ENCODE data around the gene RALGPS1. TPM values are rescaled to one million over a fixed set of nuclear protein-coding genes. Genes with fewer than 3 reads are reported as not detected.
A peak's percentile ranks its signal among the peaks of the same experiment; 100 is the strongest.

The RALGPS1 gene
- total and polyA plus RNA-seq, 7 donors: 6.6 to 18.6 (median 11.4) TPM

DNA sequence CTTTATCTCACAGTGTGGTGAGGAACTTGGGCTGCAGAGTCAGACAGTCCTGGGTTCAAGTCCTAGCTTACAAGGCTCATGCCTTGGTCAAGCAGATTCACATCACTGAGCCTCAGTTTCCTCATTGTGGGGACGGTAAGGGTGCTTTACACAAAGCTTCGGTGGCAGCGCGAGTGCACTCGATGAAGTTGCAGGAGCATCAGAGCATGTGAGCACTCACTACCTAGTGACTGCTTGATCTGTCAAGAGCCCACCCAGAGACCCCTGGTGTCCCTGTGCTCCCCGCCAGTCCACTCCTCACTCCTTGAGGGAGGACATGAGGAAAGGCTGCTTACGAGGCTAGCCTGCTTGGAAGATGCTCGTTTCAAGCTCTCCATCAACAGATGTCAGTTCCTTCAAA lies 293.8 kb downstream of the RALGPS1 start:
- no peak for TF ChIP-seq POLR2AphosphoS5 (IDR thresholded peaks at IDR 0.05)
- TF ChIP-seq, protein P1, sequence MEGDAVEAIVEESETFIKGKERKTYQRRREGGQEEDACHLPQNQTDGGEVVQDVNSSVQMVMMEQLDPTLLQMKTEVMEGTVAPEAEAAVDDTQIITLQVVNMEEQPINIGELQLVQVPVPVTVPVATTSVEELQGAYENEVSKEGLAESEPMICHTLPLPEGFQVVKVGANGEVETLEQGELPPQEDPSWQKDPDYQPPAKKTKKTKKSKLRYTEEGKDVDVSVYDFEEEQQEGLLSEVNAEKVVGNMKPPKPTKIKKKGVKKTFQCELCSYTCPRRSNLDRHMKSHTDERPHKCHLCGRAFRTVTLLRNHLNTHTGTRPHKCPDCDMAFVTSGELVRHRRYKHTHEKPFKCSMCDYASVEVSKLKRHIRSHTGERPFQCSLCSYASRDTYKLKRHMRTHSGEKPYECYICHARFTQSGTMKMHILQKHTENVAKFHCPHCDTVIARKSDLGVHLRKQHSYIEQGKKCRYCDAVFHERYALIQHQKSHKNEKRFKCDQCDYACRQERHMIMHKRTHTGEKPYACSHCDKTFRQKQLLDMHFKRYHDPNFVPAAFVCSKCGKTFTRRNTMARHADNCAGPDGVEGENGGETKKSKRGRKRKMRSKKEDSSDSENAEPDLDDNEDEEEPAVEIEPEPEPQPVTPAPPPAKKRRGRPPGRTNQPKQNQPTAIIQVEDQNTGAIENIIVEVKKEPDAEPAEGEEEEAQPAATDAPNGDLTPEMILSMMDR (IDR thresholded peaks at IDR 0.05): no peak
- no peak for TF ChIP-seq POLR2A (IDR thresholded peaks at IDR 0.05)
- TF ChIP-seq EP300 (IDR thresholded peaks at IDR 0.05): no peak
- Histone ChIP-seq H3K4me1 (peaks cover 0 to 7% (median 0%) of the 10 kb centered on the region in 4 donors), H3K27ac (no peak overlapping the region), H3K36me3 (no peaks in the 10 kb centered on the region), H3K9me3 (no peaks in the 10 kb centered on the region), H3K4me3 (no peak overlapping the region), H3K27me3 (no peaks in the 10 kb centered on the region)
- peak; percentile 21 for DNase-seq
- WGBS, 2 donors: 90 to 96% methylated on average over 8 of the region's 8 CpGs
- intact Hi-C loops (cut with DNase I): no loop called here

DNA sequence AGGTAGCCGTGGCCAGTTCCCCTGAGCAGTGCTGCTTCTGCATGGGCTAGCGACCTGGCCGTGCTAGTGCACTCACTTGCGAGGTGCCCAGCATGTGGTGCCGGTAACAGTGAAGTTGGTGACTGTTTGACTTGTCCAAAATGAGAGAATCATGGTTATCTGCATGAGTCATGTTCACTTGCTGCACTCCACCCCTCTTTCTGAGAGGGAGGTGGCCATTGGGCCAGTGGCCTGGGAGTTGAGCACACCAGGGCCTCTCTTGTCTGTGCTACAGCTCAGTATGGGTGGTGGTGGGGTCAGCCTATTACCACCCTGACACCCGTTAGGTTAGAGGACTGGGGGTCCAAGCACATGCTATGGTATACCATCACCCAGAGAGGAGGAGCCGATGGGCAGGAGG lies 294.6 kb downstream of the RALGPS1 start:
- intact Hi-C loops (cut with DNase I): no loop called here
- Histone ChIP-seq H3K27ac (no peak overlapping the region), H3K27me3 (no peaks in the 10 kb centered on the region), H3K36me3 (no peaks in the 10 kb centered on the region), H3K9me3 (no peaks in the 10 kb centered on the region), H3K4me1 (peaks cover 0 to 5% (median 0%) of the 10 kb centered on the region in 4 donors), H3K4me3 (no peak overlapping the region)
- peak; percentile 51 for DNase-seq
- TF ChIP-seq, protein P1 (IDR thresholded peaks at IDR 0.05): no peak
- TF ChIP-seq EP300 (IDR thresholded peaks at IDR 0.05): no peak
- no peak for TF ChIP-seq POLR2A (IDR thresholded peaks at IDR 0.05)
- TF ChIP-seq POLR2AphosphoS5 (IDR thresholded peaks at IDR 0.05): no peak
- WGBS, 2 donors: 94 to 96% methylated on average over 7 of the region's 7 CpGs

DNA sequence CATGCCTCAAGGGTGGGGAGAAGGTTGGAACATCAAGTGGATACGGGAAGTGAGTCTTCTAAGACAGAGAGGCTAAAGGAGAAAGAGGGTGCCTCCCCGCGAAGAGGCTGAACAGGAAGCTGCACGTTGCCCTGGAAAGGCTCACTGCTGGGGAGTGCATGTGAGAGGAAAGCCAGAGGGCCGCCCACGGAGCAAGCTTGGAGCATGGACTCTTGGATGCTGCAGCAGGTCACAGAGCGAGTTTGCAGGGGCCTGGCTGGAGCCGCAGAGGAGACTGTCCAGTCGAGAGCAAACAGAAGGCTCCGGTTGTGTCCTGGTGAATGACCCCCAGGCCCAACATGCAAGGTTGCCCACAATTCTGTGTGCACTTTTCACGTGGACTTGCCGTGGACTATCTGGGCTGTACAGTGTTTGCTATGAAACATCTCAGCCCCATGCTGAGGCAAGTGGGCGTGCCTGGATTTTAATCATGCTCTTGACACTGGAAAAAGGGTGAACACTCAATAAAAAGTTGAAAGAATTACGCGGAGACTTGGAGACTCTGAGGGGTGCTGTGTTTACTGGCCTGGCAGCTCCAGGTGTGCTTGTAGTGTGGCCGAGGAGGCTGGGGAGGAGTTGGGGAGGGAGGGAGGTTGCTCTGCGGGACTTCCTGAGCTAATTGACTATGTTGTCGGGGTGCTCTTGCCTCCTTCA lies 295.5 kb downstream of the RALGPS1 start:
- TF ChIP-seq POLR2AphosphoS5 (IDR thresholded peaks at IDR 0.05) (no peak), EP300 (IDR thresholded peaks at IDR 0.05) (no peak), POLR2A (IDR thresholded peaks at IDR 0.05) (no peak)
- TF ChIP-seq, protein P1 (IDR thresholded peaks at IDR 0.05): no peak

DNA sequence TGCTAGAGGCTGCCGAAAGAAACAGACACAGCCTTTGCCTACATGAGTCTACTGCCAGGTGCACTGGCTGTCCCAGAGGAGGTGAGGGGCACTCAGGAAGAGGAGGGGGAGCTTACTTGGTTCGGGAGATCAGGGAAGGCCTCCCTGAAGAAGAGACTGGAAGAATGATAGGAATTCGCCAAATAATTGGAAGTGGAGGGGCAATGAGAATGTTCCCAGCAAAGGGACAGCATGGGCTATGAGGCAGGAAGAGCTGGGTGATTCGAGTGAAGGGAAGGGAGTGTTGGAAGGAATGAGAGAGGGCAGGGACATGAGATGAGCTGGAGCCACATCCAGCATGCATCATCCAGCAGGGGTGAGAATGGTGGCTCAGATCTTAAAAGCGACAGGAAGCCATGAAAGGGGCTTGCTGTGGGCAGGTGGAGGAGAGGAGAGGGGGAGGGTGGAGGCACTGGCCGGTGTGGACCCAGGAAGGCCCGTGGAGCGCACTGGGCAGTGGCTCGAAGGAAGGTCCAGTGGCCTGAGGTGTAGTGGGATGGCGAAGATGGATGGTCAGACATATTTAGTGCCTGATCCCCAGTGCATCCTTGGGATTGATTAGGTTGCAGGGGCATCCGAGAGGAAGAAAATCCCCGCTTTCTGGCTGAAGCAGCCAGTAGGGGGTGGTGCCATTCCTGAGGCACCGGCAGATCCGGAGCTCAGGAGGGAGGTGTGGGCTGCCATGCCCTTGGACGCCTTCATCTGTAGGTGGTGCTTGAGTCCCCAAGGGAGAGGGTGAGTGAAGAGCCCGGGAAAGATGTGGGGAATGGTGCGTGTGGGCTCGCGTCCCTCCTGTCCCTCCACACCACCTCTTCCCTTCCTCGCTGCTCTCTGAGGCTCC lies 296.5 kb downstream of the RALGPS1 start:
- no peaks in the 10 kb centered on the region for H3K36me3 ChIP-seq
- H3K4me1 ChIP-seq: no peaks in the 10 kb centered on the region
- no peak overlapping the region for H3K4me3 ChIP-seq
- no peaks in the 10 kb centered on the region for H3K27me3 ChIP-seq
- 90% methylated on average over 20 of the region's 20 CpGs for WGBS, 2 donors
- DNase-seq: no peak
- no peaks in the 10 kb centered on the region for H3K9me3 ChIP-seq
- no peak overlapping the region for H3K27ac ChIP-seq
- TF ChIP-seq POLR2AphosphoS5 (IDR thresholded peaks at IDR 0.05): no peak
- no peak for TF ChIP-seq POLR2A (IDR thresholded peaks at IDR 0.05)
- intact Hi-C loops (cut with DNase I): no loop called here

More for the DNA sequence above, 295.5 kb downstream of the RALGPS1 start:
- Histone ChIP-seq H3K36me3 (no peaks in the 10 kb centered on the region), H3K4me1 (peaks cover 0 to 5% (median 0%) of the 10 kb centered on the region in 4 donors), H3K9me3 (no peaks in the 10 kb centered on the region), H3K27me3 (no peaks in the 10 kb centered on the region), H3K4me3 (no peak overlapping the region), H3K27ac (no peak overlapping the region)
- 82 to 85% methylated on average over 18 of the region's 18 CpGs for WGBS, 2 donors
- intact Hi-C loops (cut with DNase I): no loop called here
- no peak for DNase-seq

DNA sequence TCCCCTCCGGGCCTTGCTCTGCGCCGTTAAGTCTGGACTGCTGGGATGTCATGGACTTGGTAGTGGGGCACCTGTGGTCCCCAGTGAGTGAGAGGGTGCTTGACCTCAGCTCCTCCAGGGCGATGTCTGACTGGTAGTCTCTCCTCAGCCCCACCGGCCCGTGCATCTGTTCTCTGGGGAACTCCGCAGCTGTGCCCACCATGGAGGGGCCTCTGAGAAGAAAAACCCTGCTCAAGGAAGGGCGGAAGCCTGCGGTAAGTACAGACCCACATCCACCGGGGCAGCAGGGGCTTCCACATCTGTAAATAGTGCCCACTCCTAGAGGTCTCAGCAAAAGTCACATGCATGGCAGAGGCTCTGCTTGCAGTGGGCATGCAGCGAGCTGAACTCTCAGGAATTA lies 297.4 kb downstream of the RALGPS1 start:
- intact Hi-C loops (cut with DNase I): no loop called here
- no peak for DNase-seq
- Histone ChIP-seq H3K4me1 (no peaks in the 10 kb centered on the region), H3K36me3 (no peaks in the 10 kb centered on the region), H3K4me3 (no peak overlapping the region), H3K27me3 (no peaks in the 10 kb centered on the region), H3K27ac (no peak overlapping the region), H3K9me3 (no peaks in the 10 kb centered on the region)
- 95 to 97% methylated on average over 11 of the region's 11 CpGs for WGBS, 2 donors
- TF ChIP-seq EP300 (IDR thresholded peaks at IDR 0.05) (no peak), POLR2AphosphoS5 (IDR thresholded peaks at IDR 0.05) (no peak), POLR2A (IDR thresholded peaks at IDR 0.05) (no peak)
- TF ChIP-seq, protein P1 (IDR thresholded peaks at IDR 0.05): no peak

All from sigmoid colon (tissue), 7 donors.